CD4-positive, alpha-beta T cell treated with Interleukin-10 for 1 hour (primary cell): ENCODE data around the gene PLB1.
"Not testable (repeated sequence)": the region's sequence is repeated elsewhere in the genome, so short reads cannot be mapped to it uniquely, and the experiment has no call there.

Source experiments
- DNase-seq: peaks from one replicate; pipeline ENCODE4 v3.0.0-alpha.2; 2020

Gene PLB1

GRCh38 chr2:28652217-28652616, 156.4 kb downstream of the PLB1 start:
- no peak for DNase-seq

GRCh38 chr2:28653892-28654662, 158.2 kb downstream of the PLB1 start:
- DNase-seq: no peak

- DNase-seq: no peak
These were observed 158.9 kb downstream of the PLB1 start for GRCh38 chr2:28654663-28655320.

- DNase-seq: no peak
These were observed 161.2 kb downstream of the PLB1 start for GRCh38 chr2:28656937-28657615.

- no peak for DNase-seq
These were observed 162.5 kb downstream of the PLB1 start for GRCh38 chr2:28658369-28658768.

- no peak for DNase-seq
These were observed 163.3 kb downstream of the PLB1 start for GRCh38 chr2:28659127-28659526.

GRCh38 chr2:28661589-28662001, 165.7 kb downstream of the PLB1 start:
- DNase-seq: no peak

DNA sequence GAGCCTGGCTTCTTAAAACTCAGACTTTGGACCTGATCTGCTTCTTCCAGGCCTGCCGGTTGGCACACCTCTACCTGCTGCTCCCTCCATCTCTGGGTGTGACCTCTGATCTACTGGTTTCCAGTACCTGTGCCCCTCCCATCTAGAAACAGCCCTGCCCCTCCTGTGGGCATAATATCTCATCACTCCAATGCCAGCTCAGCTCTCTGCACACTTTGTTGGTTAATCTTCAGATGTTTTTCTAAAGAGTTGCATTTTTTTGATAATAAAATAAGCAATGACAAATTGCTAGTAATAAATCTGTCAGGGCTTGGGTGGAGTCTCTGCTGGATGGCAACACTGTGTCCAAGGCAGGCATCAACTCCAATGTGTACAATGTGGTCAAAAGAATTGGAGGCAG, 166.2 kb downstream of the PLB1 start:
- no peak for DNase-seq

- no peak for DNase-seq
These were observed 166.8 kb downstream of the PLB1 start for GRCh38 chr2:28662468-28663181.

DNA sequence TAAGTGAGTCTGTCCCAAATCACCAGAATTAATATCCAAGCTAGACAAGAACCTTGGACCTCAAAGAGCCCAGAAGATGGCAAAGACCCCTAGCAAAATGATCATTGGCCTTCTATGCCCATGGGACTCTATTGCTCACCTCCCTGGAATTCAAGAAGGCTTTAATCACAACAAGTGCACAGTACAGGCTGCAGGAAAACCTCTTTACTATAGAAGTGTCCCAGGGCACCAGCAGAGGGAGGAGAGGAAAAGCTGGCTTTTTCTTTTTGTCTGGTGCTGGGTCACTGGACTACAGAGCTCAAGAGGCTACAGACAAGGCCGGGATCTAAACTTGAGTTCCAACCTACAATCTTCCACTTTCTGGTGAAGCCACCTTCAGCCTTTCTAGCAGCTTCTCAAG, 167.5 kb downstream of the PLB1 start:
- DNase-seq: no peak

GRCh38 chr2:28664120-28664842, 168.4 kb downstream of the PLB1 start:
- no peak for DNase-seq

- no peak for DNase-seq
These were observed 169.3 kb downstream of the PLB1 start for GRCh38 chr2:28665041-28665704.

DNA sequence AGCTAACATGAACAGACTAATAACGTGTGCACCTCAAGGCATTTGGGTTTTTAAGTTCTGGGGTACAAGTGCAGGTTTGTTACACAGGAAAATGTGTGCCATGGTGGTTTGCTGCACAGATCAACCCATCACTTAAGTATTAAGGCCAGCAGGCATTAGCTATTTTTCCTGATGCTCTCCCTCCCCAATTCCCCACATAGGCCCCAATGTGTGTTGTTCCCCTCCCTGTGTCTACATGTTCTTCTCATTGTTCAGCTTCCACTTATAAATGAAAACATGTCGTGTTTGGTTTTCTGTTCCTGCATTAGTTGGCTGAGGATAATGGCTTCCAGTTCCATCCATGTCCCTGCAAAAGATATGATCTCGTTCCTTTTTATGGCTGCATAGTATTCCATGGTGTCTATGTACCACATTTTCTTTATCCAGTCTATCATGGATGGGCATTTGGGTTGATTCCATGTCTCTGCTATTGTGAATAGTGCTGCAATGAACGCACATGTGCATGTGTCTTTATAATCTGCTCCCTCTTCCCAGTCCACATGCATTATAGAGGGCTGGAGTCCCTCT, 170.0 kb downstream of the PLB1 start:
- not testable (repeated sequence) for DNase-seq

DNA sequence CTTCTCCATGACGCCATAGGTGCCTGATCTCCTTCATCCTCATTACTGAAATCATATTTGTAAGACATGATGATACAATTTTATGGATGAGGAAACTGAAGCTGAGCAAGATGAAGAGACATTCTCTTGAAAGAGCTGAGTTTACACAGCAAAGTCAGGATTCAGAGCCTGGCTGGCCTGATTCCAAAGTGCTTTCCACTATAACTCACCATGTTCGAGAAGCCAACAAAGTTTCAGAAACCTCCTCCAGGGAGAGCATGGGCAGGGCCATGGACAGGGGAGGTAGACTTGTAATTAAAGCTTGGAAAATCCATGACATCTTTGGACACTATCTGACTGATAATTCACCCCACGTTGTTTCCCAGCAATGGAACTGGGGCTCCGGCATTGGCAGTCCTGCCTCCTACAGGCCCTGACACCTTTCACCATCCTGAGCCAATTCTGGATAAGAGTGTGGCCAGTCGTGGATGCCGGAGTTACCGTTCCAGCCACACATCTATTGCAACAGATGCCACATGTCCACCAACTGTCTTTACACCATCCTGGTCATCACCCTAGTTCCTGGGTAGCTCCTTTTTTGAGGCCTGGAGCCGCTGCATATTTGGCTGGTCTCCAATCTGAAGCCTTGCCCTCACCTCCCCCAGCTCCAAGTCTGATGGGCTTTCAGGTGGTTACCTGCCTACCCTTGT, 170.8 kb downstream of the PLB1 start:
- DNase-seq: no peak

- no peak for DNase-seq
These were observed 171.4 kb downstream of the PLB1 start for GRCh38 chr2:28667261-28667660.

GRCh38 chr2:28668106-28668814, 172.4 kb downstream of the PLB1 start:
- DNase-seq: no peak

GRCh38 chr2:28668880-28669279, 173.0 kb downstream of the PLB1 start:
- DNase-seq: no peak

GRCh38 chr2:28670856-28671255, 175.0 kb downstream of the PLB1 start:
- DNase-seq: no peak

GRCh38 chr2:28673338-28673737, 177.5 kb downstream of the PLB1 start:
- DNase-seq: no peak

DNA sequence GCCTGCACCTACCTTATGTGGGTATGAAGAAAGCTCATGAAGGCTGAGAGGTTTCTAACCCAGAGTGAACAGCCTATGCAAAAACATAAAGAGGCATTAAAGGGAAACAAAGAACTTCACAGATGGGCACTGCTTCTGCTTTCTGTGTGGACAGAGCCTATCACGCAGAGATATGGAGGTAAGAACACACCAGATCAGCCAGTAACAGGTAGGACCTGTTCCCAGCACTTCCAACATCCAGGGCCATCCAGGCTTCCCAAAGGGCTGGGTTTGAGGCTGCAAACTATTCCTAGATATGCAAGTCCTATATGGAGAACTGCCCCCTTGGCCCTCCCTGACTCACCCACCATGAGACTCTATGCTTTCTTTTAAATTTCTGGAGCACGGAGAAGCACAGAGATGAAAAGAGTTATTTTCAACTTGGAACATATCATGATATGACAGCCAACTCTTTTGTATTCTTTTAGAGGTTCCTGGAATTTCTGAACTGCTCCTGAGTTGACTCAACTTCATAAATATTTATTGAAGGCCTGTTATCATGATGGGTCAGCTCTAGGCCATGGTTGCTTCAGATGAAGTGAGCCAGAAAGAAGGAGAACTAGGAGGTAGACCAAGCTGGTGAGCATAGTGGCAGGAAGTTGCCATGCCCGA, 178.3 kb downstream of the PLB1 start:
- DNase-seq: no peak
